Putamen (tissue), 1 donor: ENCODE measurements around the gene ASAP2.

Experiments
- DNase-seq: peaks from one replicate; pipeline ENCODE4 v3.0.0-alpha.2; 2016; ENCODE audit warnings: low spot score

Gene ASAP2

DNA sequence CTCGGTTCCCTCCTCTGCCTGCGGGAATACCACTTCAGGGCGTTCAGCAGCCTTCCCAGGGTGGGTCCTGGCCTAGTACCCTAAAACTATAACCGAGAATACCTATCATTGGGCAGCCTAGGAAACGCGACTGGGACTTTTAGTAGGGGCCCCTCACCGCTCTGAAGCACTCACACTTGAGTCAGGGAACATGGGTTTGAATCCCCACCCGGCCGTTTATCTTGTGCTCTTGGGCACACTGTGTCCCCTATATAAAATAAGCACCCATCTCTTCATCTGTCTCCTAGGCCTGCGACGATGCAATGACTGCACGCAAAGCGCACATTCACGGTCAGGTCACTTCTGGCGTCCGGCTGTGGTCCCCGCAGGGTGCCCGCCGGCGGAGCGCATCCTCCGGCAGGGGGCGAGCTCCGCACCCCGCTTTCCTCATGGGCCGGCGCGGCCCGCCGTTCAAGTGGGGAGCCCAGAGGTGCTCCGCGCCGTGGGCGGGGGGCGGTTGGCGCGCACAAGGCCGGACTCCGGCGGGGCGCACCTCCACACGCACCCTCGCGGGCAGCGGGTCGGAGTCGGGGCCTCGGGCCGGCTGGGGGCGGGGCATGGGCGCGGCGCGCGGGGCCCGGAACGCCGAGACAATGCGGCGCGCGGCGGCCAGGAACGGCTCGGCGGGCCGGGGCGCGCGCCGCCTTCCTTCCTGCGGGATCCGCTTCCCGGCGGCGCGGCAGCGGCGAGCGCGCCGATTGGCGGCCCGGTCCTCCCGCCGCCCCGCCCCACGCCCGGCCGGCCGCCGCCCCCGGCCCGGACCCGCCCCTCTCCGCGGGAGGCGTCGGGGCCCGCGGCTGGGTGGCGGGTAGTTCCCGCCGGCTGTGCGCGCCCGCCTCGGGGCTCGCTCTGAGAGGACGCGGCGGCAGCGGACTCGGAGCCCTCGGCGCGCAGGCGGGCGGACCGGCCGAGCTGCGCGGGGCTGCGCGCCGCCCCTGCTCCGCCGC lies at the start of gene ASAP2:
Gene ASAP2, plus strand, starts transcription at position 850 of the 986 bp plus-strand sequence. CDS start 293 bp downstream, outside the sequence.
- peak; percentile 77 for DNase-seq

DNA sequence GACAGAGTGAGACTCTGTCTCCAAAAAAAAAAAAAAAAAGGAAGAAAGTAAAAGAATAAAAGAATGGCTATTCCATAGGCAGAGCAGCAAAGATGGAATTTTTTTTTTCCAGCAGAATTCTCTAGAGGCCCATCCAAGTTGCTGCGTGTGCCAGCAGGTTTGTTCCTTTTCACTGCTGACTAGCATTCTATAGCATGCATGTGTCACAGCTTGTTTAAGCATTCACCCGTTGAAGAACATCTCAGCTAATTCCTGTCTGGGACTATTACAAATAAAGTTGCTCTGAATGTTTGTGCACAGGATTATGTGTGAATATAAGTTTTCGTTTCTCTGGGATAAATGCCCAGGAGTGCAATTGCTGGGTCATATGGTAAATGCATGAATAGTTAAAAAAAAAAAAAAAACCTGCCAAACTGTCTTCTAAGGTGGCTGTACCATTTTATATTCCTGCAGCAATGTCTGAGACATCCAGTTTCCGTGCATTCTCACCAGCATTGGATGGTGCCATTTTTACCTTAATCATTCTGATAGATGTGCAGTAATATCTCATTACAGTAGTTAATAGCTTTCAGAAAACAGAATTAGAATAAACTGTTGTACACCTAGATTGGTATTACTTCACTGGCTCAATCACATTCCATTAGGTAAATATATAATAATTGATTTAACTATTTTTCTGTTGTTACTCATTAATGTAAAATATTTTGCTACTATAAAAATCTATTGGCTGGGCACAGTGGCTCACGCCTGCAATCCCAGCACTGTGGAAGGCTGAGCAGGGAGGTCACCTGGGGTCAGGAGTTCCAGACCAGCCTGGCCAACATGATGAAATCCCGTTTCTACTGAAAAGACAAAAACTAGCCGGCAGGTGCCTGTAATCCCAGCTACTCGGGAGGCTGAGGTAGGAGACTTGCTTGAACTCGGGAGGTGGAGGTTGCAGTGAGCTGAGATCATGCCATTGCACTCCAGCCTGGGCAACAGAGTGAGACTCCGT lies 47.5 kb upstream of the ASAP2 start:
- no peak for DNase-seq

DNA sequence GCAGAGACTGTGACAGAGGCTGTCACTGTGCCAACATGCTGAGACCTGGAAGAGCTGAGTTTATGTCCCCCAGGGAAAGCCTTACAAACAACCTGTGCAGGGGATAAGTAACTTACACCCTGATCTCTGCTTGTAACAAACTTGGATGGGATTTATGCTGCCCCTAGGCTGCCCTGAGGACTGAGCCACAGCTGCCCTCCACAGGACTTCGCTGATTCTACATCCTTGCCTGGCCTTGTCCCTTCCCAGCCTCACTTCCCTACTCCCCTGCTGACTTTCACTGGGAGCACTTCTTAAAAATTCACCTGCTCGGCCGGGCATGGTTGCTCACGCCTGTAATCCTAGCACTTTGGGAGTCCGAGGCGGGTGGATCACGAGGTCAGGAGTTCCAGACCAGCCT lies 45.9 kb upstream of the ASAP2 start:
- DNase-seq: no peak

DNA sequence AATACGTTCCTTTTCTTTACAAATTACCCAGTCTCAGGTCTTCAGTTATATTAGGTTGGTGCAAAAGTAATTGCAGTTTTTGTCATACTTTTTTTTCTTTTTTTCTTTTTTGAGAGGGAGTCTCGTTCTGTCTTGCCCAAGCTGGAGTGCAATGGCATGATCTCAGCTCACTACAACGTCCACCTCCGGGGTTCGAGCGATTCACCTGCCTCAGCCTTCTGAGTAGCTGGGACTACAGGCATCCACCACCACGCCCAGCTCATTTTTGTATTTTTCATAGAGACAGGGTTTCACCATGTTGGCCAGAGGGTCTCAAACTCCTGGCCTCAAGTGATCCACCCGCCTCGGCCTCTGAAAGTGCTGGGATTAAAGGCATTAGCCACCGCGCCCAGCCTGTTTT lies 43.8 kb upstream of the ASAP2 start:
- no peak for DNase-seq

DNA sequence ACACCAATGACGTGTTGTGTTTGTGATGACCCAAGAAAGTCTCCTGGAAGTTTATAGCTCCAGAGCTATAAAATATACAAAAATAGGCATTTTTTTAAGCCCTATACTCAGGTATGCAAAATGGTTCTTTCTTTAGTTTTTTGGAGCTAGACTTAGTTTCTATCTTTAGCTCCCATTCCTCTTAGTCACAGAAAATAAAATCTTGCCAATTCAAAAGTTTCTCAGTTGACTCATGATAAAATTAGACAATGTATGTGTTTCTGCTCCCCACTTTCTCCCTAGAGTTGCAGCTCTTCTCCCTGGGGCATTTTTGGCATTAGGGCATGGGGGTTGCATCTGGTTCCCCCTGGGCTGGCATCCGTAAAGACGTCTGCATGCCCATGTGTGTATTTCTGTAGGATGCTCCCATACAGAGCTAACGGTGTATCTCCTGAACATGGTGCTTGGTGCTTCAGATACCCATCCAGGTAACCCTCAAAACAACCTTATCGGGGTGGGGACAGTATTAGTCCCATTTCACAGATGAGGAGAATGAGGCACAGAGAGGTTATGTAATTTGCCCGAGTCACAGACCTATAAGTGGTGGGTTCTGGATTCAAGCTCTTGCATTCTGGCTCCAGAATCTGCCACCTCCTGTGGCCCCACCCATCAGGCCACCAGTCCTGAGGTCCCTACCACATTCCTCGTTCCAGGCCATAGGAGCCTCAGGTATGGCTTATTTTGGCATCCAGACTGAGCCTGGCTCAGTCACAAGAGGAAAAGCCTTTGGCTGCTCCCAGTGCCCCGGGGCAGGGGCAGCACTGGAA lies 43.1 kb upstream of the ASAP2 start:
- DNase-seq: no peak

DNA sequence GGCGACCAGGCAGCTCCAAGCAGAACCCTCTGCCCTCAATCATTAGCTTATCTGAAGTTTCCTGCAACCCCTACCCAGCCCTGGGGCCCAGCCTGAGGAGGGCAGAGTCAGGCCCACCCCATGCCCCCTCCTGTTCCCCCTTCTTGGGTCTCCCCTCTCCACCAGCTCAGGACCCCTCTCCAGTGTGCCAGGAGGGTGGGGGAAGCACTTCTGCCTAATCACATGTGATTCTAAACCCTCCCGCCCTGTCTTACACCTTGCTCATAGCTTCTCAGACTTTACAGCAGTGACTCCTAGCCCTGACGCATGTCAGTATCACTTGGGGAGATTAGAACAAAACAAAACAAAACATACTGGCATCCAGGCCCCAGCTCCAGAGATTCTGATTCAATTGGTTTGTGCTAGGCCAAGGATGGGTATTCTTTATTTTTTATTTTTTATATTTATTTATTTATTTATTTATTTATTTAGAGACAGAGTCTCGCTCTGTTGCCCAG lies 42.5 kb upstream of the ASAP2 start:
- DNase-seq: no peak

DNA sequence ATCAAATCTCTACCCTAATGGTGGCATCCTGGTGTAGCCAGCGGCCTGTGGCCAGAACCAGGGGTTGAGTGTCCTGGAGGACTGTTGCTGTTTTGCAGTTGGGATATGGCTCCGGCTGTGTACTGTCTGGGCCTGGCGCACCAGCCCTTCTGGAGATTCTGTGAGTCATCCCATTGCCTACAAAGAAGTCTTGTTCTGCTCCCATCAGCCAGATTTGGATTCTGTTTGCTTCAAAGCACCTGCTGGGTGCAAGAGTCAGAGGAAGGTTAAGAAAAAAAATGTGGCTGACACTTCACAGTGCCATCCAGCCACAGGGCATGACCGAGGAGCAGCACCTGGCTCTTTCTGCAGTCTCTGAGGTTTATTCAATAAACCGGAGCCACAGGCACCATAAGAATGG lies 41.0 kb upstream of the ASAP2 start:
- peak; percentile 70 for DNase-seq

DNA sequence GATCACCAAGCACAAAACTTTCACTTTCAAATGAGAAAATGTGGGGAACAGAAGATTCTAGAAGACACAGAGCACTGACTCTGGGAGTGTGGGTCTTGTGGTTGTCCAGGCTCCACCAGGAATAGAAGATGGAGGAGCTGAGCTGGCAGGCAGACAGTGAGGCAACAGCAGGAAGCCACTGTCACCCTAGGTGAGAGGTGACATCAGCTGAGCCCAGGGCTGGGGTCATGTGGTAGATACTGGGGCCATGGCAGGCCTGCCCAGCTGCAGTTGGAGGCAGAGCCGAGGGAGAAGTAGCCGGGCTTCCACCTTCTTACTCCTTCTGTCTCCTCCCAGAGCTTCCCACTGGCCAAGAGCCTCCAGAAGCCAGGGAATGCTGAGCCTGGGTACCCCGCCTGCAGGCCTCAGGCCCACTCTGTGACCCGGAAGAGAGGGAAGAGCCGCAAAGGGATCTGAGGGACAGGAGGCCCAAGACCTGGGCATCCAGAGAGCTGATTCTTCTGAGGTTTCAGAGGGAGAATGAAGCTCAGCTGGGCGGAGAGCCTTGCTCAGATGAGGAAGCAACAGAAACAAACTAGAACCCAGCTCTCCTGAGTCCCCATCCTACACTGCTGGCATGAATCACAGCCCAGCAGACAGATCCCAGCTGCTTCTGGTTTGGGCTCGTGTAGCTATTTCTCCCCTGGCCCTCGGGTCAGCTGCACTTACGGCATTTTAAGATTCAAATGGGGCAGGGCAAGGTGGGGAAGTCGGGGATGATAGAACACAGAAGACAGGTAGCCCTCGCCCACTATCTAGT lies 39.8 kb upstream of the ASAP2 start:
- no peak for DNase-seq

DNA sequence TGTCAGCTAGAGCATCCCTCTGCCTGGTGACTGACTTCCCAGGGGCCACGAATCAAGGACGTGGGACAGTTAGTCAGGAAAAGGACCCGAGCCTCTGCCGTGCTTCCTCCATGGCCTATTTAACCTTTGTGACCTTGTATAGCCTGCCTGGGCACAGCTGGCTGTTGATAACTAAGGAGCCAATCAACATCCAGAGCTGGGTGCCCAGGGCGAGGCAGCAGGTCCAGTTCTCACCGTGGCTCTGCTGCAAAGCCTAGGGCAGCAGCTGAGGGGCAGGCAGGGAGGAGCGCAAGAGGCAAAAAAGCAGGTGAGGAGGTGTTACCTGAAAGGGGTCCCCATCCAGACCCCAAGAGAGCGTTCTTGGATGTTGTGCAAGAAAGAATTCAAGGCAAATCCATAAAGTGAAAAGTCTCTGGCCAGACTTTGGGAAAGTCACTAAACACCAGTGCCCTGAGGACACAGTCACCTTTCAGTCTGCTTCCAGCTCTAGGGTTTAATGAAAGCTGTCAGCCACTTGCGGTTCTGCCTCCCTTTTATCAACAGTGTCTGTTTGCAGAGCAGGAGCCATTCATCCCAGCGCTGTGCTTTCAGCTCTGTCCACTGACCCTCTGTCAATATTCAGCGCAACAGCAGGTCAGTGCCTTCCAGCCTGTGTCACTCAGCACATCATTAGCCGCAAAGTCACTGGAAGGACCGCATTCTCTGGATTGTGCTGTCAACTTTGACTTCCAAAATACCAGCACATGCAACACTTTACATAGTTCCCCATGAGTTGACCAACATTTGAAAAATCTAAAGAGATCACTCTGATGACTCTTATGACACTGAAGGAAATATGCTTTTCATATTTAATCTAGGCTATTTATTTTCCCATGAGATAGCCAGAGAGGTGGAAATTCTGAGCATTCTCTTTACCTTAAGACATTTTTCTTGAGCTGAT lies 38.6 kb upstream of the ASAP2 start:
- no peak for DNase-seq

DNA sequence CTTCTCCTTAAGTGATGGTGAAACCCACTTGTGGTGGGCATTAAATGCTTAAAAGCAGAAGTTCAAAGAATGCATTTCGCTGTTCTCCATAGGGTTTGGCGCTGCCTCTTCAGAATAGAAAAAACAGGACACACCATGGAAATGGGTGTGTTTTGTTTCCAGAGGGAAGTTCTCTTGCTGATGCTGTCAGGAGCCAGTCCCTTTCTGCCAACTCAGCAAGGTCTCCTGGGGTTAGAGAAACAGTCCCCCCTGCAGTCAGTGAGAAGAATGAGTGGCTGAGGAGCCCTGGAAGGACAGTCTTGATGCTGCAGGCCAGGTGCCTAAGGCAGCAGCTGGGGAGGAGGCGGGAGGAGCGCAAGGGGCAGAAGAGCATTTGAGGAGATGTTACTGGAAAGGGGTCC lies 37.8 kb upstream of the ASAP2 start:
- DNase-seq: no peak

DNA sequence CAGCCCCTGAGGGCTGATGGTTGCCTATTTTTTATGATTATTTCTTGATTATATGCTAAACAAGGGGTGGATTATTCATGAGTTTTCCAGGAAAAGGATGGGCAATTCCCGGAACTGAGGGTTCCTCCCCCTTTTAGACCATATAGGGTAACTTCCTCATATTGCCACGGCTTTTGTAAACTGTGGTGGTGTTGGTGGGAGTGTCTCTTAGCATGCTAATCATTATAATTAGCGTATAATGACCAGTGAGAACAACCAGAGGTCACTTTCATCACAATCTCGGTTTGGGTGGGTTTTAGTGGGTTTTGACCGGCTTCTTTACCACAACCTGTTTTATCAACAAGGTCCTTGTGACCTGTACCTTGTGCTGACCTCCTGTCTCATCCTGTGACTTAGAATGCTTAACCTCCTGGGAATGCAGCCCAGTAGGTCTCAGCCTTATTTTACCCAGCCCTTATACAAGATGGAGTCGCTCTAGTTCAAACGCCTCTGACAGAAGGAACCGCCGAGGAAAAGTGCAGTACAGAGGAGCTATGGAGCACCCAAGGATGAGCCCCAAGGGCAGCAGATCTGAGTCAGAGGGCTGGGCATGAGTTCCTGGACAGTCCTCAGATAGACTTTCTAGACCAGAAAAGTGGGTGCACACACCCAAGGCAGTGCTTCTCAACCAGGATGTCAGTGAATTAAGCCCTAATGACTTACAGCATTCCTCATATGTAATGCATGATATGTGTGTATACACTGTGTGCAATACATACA lies 37.1 kb upstream of the ASAP2 start:
- DNase-seq: no peak

DNA sequence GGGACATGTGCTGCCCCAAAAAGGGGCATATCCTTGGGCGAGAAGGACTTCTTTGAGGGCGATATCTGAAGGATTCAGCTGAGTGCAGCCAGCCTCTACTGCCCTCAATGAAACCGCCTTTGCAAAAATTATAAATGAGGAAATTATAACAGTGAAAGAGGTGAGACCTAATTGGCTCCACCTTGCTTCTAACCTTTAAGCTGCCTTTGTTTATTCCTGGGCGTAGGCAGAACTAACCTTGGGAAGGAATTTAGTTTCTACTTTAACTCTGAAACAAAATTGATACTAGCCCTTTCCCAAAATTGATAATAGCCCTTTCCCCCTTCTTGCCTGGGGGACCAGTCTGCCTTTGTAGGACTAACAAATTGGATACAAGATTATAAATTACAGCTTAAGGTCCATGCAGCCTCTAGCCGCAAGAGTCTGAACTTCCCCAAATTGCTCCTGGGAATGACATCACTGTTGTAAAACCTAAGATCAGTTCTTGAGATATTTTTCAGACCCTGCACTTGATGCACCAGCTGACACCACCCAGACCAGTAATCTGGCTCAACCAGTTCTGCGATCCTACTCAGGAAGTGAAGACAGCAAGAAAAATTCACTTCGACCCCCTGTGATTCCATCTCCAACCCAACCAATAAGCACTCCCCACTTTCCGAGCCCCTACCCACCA lies 36.0 kb upstream of the ASAP2 start:
- DNase-seq: no peak

DNA sequence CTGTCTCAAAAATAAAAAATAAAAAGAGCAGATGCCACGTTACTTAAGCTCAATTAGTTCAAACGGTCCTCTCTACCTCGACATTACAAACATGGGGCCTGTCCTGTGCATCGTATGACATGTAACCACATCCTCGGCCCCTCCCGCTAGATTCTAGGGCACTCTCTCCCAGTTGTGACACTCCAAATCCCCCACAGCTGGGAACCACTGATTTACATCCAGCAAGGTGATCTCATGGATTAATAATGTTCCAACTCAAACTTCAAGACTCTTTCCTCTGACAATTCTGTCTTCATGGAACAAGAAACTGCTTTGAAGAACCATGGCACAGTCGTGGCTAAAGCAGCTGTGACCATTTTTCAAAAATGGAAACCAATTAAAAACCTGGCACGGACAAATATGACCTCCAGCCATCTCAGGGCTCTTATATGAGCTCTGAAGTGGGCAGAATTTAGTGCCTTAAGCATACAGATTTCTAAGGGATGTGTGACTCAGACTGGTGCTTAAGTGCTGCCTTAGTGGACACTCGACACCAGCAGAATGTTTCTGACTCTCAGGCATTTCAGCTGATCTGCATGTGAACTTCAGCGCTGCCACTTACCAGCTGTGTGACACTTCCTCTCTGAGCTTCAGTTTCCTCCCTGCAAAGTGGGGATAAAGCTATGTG lies 31.7 kb upstream of the ASAP2 start:
- no peak for DNase-seq

DNA sequence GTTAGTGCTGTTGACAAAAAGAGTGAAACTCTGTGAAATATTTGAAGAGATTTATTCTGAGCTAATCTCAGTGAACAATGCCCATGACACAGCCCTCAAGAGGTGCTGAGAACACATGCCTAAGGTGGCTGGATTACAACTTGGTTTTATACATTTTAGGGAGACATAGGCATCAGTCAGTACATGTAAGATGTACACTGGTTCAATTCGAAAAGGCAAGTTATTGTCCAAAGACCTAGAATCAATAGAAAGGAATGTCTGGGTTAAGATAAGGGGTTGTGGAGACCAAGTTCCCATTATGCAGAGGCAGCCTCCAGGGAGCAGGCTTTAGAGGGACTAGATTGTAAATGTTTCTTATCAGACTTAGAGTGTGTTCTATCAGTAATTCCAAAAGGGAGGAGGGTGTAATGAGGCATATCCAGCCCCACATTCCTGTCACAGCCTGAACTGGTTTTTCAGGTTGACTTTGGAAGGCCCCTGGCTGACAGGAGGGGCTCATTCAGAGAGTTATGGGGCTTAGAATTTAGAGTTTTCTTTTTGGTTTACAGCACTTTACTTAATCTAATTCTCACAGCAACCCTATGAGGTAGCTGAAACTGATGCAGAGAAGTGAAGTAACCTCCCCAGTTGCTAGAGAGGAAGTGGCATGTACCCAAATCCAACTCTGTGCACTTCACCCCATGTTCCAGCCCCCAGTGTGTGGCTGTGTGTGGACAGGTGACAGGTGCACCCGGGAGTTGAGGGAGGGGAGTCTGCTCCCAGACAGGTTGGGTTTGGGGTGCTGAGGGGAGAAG lies 28.3 kb upstream of the ASAP2 start:
- no peak for DNase-seq

DNA sequence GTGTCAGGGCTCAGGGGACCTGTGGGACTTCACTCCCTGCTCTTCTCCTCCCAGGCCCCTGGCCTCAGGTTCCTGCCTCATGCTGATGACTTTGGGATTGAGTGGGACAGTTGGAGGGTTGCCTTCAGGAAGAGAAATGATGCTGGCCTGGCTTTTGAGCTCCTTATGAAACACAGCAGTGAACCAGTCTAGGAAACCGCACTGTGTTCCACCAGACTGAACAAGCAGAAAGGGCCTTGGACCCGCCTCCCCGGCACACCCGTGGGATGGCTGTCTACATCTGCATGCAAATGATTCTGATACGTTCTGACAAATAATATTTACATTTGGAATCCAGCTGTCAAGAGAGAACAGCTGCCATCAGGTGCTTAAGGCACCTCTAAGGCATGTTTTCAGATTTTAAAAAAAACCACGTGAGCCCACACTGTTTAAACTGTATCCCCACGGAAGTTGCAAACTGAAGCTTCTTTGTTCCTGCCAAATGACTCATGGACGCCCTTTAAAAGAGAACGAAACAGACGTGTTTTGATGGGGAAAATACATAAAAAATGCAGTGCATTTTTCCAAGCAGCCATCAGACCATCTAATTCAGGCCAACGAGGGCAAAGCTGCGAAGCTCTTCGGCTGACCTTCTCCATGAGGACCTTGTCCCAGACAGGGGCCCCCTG lies 27.6 kb upstream of the ASAP2 start:
- peak; percentile 27 for DNase-seq

DNA sequence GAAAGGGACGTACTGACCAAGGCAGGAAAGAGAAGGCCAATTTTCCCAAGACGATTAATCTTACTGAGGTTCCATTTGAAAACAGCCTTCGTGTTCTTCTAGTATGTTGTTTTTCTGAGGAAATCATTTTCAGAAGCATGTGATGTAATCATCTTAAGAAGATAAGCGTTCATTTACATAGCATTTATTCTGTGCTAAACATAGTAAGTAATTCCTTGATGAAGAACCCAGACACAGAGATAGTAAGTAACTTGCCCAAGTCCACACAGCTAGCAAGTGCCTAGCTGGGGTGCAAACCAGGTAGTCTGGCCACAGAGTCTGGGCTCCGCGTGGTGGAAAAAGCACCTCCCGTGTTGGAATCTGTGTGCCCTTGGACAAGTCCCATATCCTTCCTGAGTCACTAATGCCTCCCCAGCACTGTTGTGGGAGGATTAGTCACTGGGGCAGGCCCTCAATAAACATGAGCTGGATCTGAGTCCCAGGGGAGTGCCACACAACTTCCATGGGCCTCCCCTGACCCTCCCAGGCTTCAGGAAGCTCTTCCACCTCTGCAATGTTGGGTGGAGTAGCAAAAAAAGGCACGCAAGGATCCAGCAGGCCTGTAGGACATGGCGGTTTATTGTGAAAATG lies 26.9 kb upstream of the ASAP2 start:
- DNase-seq: no peak
